Uterus (tissue), 4 donors: ENCODE data around the gene OXGR1. TPM values are rescaled to one million over a fixed set of nuclear protein-coding genes. Genes with fewer than 3 reads are reported as not detected.
"Not testable (repeated sequence)": the region's sequence is repeated elsewhere in the genome, so short reads cannot be mapped to it uniquely, and the experiment has no call there.

Experiments used
- DNase-seq, 2 donors: peaks; one replicate each; pipeline ENCODE4 v3.0.0-alpha.2; 2019 to 2020
- H3K27ac ChIP-seq, 2 donors: fragments of 200-600 bp; sonication (generic); 1 replicate in 1 of 2; 2 replicates in 1 of 2; pipeline ENCODE4 v1.5.1; 2016 to 2018
- H3K27me3 ChIP-seq, 2 donors: fragments of 200-600 bp; sonication (generic); one replicate each; pipeline ENCODE4 v1.5.1; 2018 to 2019; ENCODE audit warnings: control low read depth in 1 of 2
- H3K36me3 ChIP-seq, 2 donors: fragments of 200-600 bp; sonication (generic); one replicate each; pipeline ENCODE4 v1.5.1; 2019; ENCODE audit warnings: control low read depth in 1 of 2
- H3K4me1 ChIP-seq, 2 donors: fragments of 200-600 bp; sonication (generic); one replicate each; pipeline ENCODE4 v1.5.1; 2018 to 2019; ENCODE audit warnings: control low read depth in 1 of 2
- H3K4me3 ChIP-seq, 2 donors: fragments of 200-600 bp; sonication (generic); 1 replicate in 1 of 2; 2 replicates in 1 of 2; pipeline ENCODE4 v1.5.1; 2018 to 2019; ENCODE audit warnings: mild to moderate bottlenecking in 1 of 2
- H3K9me3 ChIP-seq, 2 donors: fragments of 200-600 bp; sonication (generic); one replicate each; pipeline ENCODE4 v1.5.1; 2019; ENCODE audit warnings: control low read depth in 1 of 2
- POLR2A ChIP-seq, 2 donors: fragments of 450-650 bp; IDR thresholded peaks; one replicate each; pipeline ENCODE4 v1.6.1; 2016; ENCODE audit warnings: antibody characterized with exemption in 2 of 2, mild to moderate bottlenecking in 1 of 2, moderate library complexity in 1 of 2
- intact Hi-C: fragments of 100-400 bp; cut with DNase I; formaldehyde crosslinking; loops from one replicate; pipeline ENCODE4 v1.15.1; 2023; ENCODE audit warnings: low total_unique reads
- total RNA-seq, 4 donors: library from RNA; depleted of rRNA in 3 of 4; stranded (reverse); fragments of >200 nt in 3 of 4; gene quantifications; one replicate each; pipeline versions ENCODE4 v1.1.0 to v1.2.4, GENCODE V29; 2014 to 2023
- TF ChIP-seq, protein P1 (sequence below), 4 experiments: fragments of 200-600 bp in 2 of 4; fragments of 450-650 bp in 2 of 4; sonication (generic) in 2 of 4; IDR thresholded peaks; one replicate each; pipeline ENCODE4 v1.5.1; 2016 to 2019; ENCODE audit warnings: antibody characterized with exemption in 4 of 4, mild to moderate bottlenecking in 2 of 4, moderate library complexity in 1 of 4
- donor health status: DM: yes; HTN: yes; CAD: no.

OXGR1 gene
- total RNA-seq, 4 donors from 2014 or later = 0.62 to 0.91 TPM; not detected in 2

GRCh38 chr13:97027162-97027554, 32.9 kb upstream of the OXGR1 start:
- Histone ChIP-seq H3K9me3 (no peaks in the 10 kb centered on the region), H3K36me3 (no peaks in the 10 kb centered on the region), H3K27ac (no peak overlapping the region), H3K4me3 (no peak overlapping the region), H3K4me1 (no peaks in the 10 kb centered on the region), H3K27me3 (no peaks in the 10 kb centered on the region)
- no peak for TF ChIP-seq POLR2A (IDR thresholded peaks at IDR 0.05)
- TF ChIP-seq, protein P1, sequence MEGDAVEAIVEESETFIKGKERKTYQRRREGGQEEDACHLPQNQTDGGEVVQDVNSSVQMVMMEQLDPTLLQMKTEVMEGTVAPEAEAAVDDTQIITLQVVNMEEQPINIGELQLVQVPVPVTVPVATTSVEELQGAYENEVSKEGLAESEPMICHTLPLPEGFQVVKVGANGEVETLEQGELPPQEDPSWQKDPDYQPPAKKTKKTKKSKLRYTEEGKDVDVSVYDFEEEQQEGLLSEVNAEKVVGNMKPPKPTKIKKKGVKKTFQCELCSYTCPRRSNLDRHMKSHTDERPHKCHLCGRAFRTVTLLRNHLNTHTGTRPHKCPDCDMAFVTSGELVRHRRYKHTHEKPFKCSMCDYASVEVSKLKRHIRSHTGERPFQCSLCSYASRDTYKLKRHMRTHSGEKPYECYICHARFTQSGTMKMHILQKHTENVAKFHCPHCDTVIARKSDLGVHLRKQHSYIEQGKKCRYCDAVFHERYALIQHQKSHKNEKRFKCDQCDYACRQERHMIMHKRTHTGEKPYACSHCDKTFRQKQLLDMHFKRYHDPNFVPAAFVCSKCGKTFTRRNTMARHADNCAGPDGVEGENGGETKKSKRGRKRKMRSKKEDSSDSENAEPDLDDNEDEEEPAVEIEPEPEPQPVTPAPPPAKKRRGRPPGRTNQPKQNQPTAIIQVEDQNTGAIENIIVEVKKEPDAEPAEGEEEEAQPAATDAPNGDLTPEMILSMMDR (IDR thresholded peaks at IDR 0.05) = no peak
- DNase-seq = no peak
- intact Hi-C loops = no loop called here

GRCh38 chr13:97026531-97027161, 32.4 kb upstream of the OXGR1 start:
- H3K27me3 ChIP-seq = no peaks in the 10 kb centered on the region
- intact Hi-C loops = no loop called here
- TF ChIP-seq POLR2A (IDR thresholded peaks at IDR 0.05) = no peak
- TF ChIP-seq, protein P1 (IDR thresholded peaks at IDR 0.05) = no peak
- H3K27ac ChIP-seq = peak overlapping the region in 1 of 2 donors; percentile 8
- no peaks in the 10 kb centered on the region for H3K36me3 ChIP-seq
- DNase-seq = no peak
- H3K4me3 ChIP-seq = no peak overlapping the region
- H3K4me1 ChIP-seq = no peaks in the 10 kb centered on the region
- H3K9me3 ChIP-seq = no peaks in the 10 kb centered on the region

DNA sequence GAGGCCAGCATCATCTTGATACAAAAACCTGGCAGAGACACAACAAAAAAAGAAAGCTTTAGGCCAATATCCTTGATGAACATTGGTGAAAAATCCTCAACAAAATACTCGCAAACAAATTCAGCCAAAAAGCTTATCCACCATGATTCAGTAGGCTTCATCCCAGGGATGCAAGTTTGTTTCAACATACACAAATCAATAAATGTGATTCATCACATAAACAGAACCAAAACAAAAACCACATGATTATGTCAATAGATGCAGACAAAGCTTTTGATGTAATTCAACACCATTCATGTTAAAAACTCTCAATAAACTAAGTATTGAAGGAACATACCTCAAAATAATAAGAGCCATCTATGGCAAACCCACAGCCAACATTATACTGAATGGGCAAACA, 29.5 kb upstream of the OXGR1 start:
- intact Hi-C loops, H3K4me1 ChIP-seq, H3K36me3 ChIP-seq, H3K4me3 ChIP-seq, H3K27me3 ChIP-seq, H3K27ac ChIP-seq, DNase-seq, H3K9me3 ChIP-seq: not testable (repeated sequence)

- Histone ChIP-seq H3K27me3 (no peaks in the 10 kb centered on the region), H3K27ac (no peak overlapping the region), H3K9me3 (no peaks in the 10 kb centered on the region), H3K4me3 (no peak overlapping the region), H3K36me3 (no peaks in the 10 kb centered on the region), H3K4me1 (no peaks in the 10 kb centered on the region)
- peak; percentile 23 to 32 for DNase-seq
- TF ChIP-seq POLR2A (IDR thresholded peaks at IDR 0.05) = no peak
- TF ChIP-seq, protein P1 (IDR thresholded peaks at IDR 0.05) = no peak
- intact Hi-C loops = no loop called here
Measured at GRCh38 chr13:97023117-97023516, 28.8 kb upstream of the OXGR1 start.

- Histone ChIP-seq H3K36me3 (no peaks in the 10 kb centered on the region), H3K4me3 (no peak overlapping the region), H3K9me3 (no peaks in the 10 kb centered on the region), H3K4me1 (no peaks in the 10 kb centered on the region), H3K27ac (no peak overlapping the region), H3K27me3 (no peaks in the 10 kb centered on the region)
- no peak for DNase-seq
- intact Hi-C loops = no loop called here
- TF ChIP-seq POLR2A (IDR thresholded peaks at IDR 0.05) = no peak
- TF ChIP-seq, protein P1 (IDR thresholded peaks at IDR 0.05) = no peak
Measured at GRCh38 chr13:97021241-97021640, 27.0 kb upstream of the OXGR1 start.
